Esophagus squamous epithelium (tissue), 5 donors: Measurements from ENCODE around the gene DNAJB4. TPM values are rescaled to one million over a fixed set of nuclear protein-coding genes. Genes with fewer than 3 reads are reported as not detected.

Experiments used
- DNase-seq: peaks from one replicate; lab custom pipeline; 2025; lab: John Stamatoyannopoulos, UW
- H3K27ac ChIP-seq, 4 donors: fragments of 200-600 bp; sonication (generic); one replicate each; pipeline ENCODE4 v1.5.1; 2016 to 2019; ENCODE audit warnings: mild to moderate bottlenecking in 1 of 4
- H3K27me3 ChIP-seq, 4 donors: fragments of 200-600 bp; sonication (generic); 1 replicate in 3 of 4; 2 replicates in 1 of 4; pipeline versions ENCODE4 v1.5.1 to v1.6.0; 2017 to 2021; ENCODE audit warnings: antibody characterized with exemption in 1 of 4
- H3K36me3 ChIP-seq, 3 donors: fragments of 200-600 bp; sonication (generic); one replicate each; pipeline ENCODE4 v1.5.1; 2016 to 2019
- H3K4me1 ChIP-seq, 3 donors: fragments of 200-600 bp; sonication (generic); one replicate each; pipeline ENCODE4 v1.5.1; 2017 to 2019
- H3K4me3 ChIP-seq, 4 donors: fragments of 200-600 bp; sonication (generic); 1 replicate in 3 of 4; 2 replicates in 1 of 4; pipeline ENCODE4 v1.5.1; 2016 to 2019; ENCODE audit warnings: mild to moderate bottlenecking in 2 of 4, moderate library complexity in 1 of 4
- H3K9me3 ChIP-seq, 3 donors: fragments of 200-600 bp; sonication (generic); one replicate each; pipeline ENCODE4 v1.5.1; 2016 to 2019
- POLR2A ChIP-seq, 4 donors: fragments of 450-650 bp; IDR thresholded peaks; one replicate each; pipeline ENCODE4 v1.6.1; 2017; ENCODE audit warnings: antibody characterized with exemption in 4 of 4, mild to moderate bottlenecking in 4 of 4, moderate library complexity in 3 of 4
- WGBS, 2 donors: methylation state at CpG; one replicate each; pipeline ENCODE4 v1.1.5; 2018; 5-methylcytosine and 5-hydroxymethylcytosine counted together
- intact Hi-C: fragments of 100-400 bp; cut with DNase I; formaldehyde crosslinking; loops from one replicate; pipeline ENCODE4 v1.15.0; 2022
- total RNA-seq, 4 donors: library from RNA; depleted of rRNA; stranded (reverse); fragments of >200 nt; gene quantifications; one replicate each; pipeline ENCODE4 v1.1.0, GENCODE V29; 2016
- TF ChIP-seq, protein P1 (sequence below), 6 experiments: fragments of 450-650 bp in 4 of 6; fragments of 200-600 bp in 2 of 6; sonication (generic) in 2 of 6; IDR thresholded peaks; one replicate each; pipeline ENCODE4 v1.5.1; 2016 to 2019; ENCODE audit warnings: antibody characterized with exemption in 6 of 6, mild to moderate bottlenecking in 4 of 6, moderate library complexity in 4 of 6
- donor health status: DM: yes; HTN: yes; CAD: no.

Gene DNAJB4
- total RNA-seq, 4 donors from 2014 or later, result 11.9 to 27.3 (median 22.5) TPM

DNA sequence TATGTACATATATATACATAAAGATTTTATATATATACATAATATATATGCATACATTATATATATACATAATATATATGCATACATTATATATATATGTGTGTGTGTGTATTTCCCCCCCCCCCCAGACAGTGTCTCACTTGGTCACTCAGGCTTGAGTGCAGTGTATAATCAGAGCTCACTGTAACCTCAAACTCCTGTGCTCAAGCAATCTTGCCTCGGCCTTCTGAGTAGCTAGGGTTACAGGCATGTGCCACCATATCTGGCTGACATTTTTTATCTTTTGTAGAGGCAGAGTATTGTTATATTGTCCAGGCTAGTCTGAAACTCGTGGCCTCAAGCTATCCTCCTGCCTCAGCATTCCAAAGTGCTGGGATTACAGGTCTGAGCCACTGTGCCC is 16.8 kb upstream of the DNAJB4 start:
- intact Hi-C loops, result no loop called here

DNA sequence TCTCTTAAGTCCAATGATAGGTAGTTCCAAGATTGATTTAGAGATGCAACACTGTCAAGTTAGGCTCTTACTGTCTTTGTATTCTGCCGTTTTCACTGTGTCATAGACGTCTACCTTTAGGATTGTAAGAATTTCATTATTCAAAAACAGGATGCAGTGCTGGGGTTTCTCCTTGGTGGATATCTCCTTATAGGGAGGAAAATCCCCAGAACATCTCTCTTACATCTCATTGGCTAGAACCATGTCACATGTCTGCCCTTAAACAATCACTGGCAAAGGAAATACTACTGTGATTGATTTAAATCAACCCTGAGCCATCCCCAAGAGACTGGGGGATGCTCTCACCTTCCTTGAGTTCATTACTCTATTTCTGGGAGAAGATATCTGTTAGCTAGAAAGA is 15.0 kb upstream of the DNAJB4 start:
- WGBS, 2 donors, result 89 to 93% methylated on average over 2 of the region's 2 CpGs

More for the DNA sequence above, 16.8 kb upstream of the DNAJB4 start:
- Histone ChIP-seq H3K27me3 (no peaks in the 10 kb centered on the region), H3K4me3 (no peak overlapping the region), H3K27ac (no peak overlapping the region), H3K4me1 (peaks cover 0 to 4% (median 0%) of the 10 kb centered on the region in 3 donors), H3K9me3 (no peaks in the 10 kb centered on the region), H3K36me3 (peaks cover 0 to 5% (median 3%) of the 10 kb centered on the region in 3 donors)
- no peak for DNase-seq
- WGBS, 2 donors, result 87 to 91% methylated on average over 2 of the region's 2 CpGs
- TF ChIP-seq, protein P1, sequence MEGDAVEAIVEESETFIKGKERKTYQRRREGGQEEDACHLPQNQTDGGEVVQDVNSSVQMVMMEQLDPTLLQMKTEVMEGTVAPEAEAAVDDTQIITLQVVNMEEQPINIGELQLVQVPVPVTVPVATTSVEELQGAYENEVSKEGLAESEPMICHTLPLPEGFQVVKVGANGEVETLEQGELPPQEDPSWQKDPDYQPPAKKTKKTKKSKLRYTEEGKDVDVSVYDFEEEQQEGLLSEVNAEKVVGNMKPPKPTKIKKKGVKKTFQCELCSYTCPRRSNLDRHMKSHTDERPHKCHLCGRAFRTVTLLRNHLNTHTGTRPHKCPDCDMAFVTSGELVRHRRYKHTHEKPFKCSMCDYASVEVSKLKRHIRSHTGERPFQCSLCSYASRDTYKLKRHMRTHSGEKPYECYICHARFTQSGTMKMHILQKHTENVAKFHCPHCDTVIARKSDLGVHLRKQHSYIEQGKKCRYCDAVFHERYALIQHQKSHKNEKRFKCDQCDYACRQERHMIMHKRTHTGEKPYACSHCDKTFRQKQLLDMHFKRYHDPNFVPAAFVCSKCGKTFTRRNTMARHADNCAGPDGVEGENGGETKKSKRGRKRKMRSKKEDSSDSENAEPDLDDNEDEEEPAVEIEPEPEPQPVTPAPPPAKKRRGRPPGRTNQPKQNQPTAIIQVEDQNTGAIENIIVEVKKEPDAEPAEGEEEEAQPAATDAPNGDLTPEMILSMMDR (IDR thresholded peaks at IDR 0.05), result no peak
- TF ChIP-seq POLR2A (IDR thresholded peaks at IDR 0.05), result no peak

DNA sequence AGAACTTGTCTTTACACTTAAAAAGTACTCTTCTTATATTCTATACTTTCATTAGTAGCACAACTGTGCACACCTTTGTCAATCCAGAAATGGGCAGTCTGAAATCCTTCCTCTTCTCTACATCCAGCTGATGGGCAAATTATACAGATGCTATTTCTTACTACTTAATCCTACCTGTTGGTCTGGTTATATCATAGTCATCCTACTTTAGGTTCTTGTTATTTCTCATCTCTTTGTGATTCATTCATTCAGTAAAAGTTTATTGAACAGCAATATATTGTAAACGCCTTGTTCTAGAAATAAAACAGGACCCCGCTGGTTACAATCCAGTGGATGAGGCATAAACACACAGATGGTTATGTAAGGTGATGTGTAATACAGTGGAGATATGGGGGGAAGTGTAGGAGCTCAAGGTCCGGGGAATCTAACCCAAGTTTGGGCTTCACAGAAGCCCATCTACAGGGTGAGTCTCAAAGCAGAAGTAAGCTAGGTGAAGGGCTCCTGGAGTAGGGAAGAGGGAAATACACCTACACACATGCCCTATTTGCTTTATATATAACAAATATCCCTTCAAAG is 14.0 kb upstream of the DNAJB4 start:
- 78 to 81% methylated on average over 3 of the region's 3 CpGs for WGBS, 2 donors
- intact Hi-C loops, result no loop called here
- H3K36me3 ChIP-seq, result peaks cover 0 to 17% (median 5%) of the 10 kb centered on the region in 3 donors

More for the DNA sequence above, 15.0 kb upstream of the DNAJB4 start:
- Histone ChIP-seq H3K9me3 (no peaks in the 10 kb centered on the region), H3K4me1 (peaks cover 0 to 4% (median 0%) of the 10 kb centered on the region in 3 donors), H3K4me3 (no peak overlapping the region), H3K36me3 (peaks cover 0 to 12% (median 5%) of the 10 kb centered on the region in 3 donors), H3K27me3 (no peaks in the 10 kb centered on the region), H3K27ac (no peak overlapping the region)
- intact Hi-C loops, result no loop called here
- no peak for DNase-seq
- TF ChIP-seq POLR2A (IDR thresholded peaks at IDR 0.05), result no peak
- TF ChIP-seq, protein P1 (IDR thresholded peaks at IDR 0.05), result no peak

DNA sequence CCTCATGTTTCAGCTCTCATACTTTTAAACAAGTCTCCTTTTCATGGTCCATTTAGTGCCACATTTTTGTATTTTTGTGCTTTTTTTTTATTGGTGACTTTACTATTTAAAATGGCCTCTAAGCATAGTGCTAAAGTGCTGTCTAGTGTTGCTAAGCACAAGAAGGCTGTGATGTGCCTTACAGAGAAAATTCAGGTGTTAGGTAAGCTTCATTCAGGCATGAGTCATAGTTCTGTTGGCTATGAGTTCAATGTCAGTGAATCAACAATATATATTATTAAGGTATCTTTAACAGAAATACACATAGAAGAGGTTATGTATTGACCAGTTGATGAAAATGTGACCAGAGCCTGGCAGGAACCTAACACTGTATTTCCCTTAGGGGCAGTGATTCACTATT is 13.1 kb upstream of the DNAJB4 start:
- H3K27ac ChIP-seq, result no peak overlapping the region
- H3K4me1 ChIP-seq, result peaks cover 0 to 4% (median 0%) of the 10 kb centered on the region in 3 donors
- no peak overlapping the region for H3K4me3 ChIP-seq
- no peak for DNase-seq
- TF ChIP-seq, protein P1 (IDR thresholded peaks at IDR 0.05), result no peak
- no peak for TF ChIP-seq POLR2A (IDR thresholded peaks at IDR 0.05)
- no peaks in the 10 kb centered on the region for H3K27me3 ChIP-seq
- peaks cover 0 to 21% (median 5%) of the 10 kb centered on the region in 3 donors for H3K36me3 ChIP-seq
- intact Hi-C loops, result no loop called here
- no peaks in the 10 kb centered on the region for H3K9me3 ChIP-seq

More for the DNA sequence above, 14.0 kb upstream of the DNAJB4 start:
- no peak overlapping the region for H3K4me3 ChIP-seq
- no peak overlapping the region for H3K27ac ChIP-seq
- no peak for TF ChIP-seq POLR2A (IDR thresholded peaks at IDR 0.05)
- TF ChIP-seq, protein P1 (IDR thresholded peaks at IDR 0.05), result no peak
- DNase-seq, result no peak
- peaks cover 0 to 4% (median 0%) of the 10 kb centered on the region in 3 donors for H3K4me1 ChIP-seq
- no peaks in the 10 kb centered on the region for H3K9me3 ChIP-seq
- no peaks in the 10 kb centered on the region for H3K27me3 ChIP-seq

DNA sequence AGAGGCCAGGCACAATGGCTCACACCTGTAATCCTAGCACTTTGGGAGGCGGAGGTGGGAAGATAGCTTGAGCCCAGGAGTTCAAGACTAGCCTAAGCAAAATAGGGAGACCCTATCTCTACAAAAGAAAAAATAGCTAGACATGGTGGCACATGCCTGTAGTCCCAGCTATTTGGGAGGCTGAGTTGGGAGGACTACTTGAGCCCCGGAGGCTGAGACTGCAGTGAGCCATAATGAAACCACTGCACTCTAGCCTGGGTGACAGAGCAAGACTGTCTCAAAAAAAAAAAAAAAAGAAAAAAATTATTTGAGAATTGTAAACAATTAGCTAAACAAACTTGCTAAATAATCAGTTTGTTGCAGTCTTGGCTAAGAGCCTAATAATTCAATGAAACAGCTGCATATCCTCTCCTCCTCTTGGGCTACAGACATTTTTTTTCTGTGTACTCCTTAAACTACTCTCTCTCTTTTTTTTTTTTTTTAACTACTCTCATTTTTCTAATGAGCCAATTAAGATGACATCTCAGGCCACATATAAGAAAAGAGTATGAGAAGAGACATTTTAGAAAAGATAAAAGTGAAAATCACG is 10.5 kb upstream of the DNAJB4 start:
- H3K36me3 ChIP-seq, result peaks cover 0 to 21% (median 5%) of the 10 kb centered on the region in 3 donors
- no peak overlapping the region for H3K27ac ChIP-seq
- H3K4me1 ChIP-seq, result peaks cover 0 to 4% (median 0%) of the 10 kb centered on the region in 3 donors
- H3K4me3 ChIP-seq, result no peak overlapping the region
- no peaks in the 10 kb centered on the region for H3K9me3 ChIP-seq
- whole genome bisulfite sequencing, 2 donors, result 80 to 82% methylated on average over 3 of the region's 3 CpGs
- TF ChIP-seq, protein P1 (IDR thresholded peaks at IDR 0.05), result no peak
- no peak for TF ChIP-seq POLR2A (IDR thresholded peaks at IDR 0.05)
- DNase-seq, result no peak
- no peaks in the 10 kb centered on the region for H3K27me3 ChIP-seq
- intact Hi-C loops, result no loop called here
